K562 (cell line): ENCODE results near the gene SYNJ2. TPM values are rescaled to one million over a fixed set of nuclear protein-coding genes. Genes with fewer than 3 reads are reported as not detected.

Experiments used
- FOXJ2 ChIP-seq: fragments of 200-800 bp; sonication (Bioruptor generic); IDR thresholded peaks from 2 replicates; pipeline ENCODE4 v1.6.1; 2016; ENCODE audit warnings: missing genetic modification characterization, missing compliant biosample characterization
- FOXJ3 ChIP-seq: sonication (generic); formaldehyde crosslinking; IDR thresholded peaks from 2 replicates; pipeline ENCODE4 v1.4.0; 2020; ENCODE audit warnings: mild to moderate bottlenecking, missing genetic modification reagents
- HEY1 ChIP-seq: fragments of 250-450 bp; sonication (Bioruptor Pico); IDR thresholded peaks from 2 replicates; pipeline ENCODE4 v1.5.0; 2020; ENCODE audit warnings: mild to moderate bottlenecking, moderate library complexity, borderline replicate concordance
- PRPF4 ChIP-seq: fragments of 200-400 bp; formaldehyde crosslinking; IDR thresholded peaks from one replicate; pipeline ENCODE4 v1.6.1; 2017; ENCODE audit warnings: low read length, low read depth, mild to moderate bottlenecking; ENCODE audit not compliant: insufficient read depth, poor library complexity, severe bottlenecking
- RBBP5 ChIP-seq: fragments of 200-600 bp; sonication (generic); IDR thresholded peaks from 2 replicates; pipeline ENCODE4 v1.6.1; 2012; ENCODE audit warnings: borderline replicate concordance, mild to moderate bottlenecking, low read length, control low read depth, inconsistent platforms; ENCODE audit not compliant: insufficient read depth, poor library complexity, severe bottlenecking
- SRSF1 ChIP-seq: fragments of 200-400 bp; formaldehyde crosslinking; IDR thresholded peaks from 2 replicates; pipeline ENCODE4 v1.6.1; 2017; ENCODE audit warnings: mild to moderate bottlenecking, low read depth, low read length, moderate library complexity
- SUPT5H ChIP-seq: fragments of 450-650 bp; IDR thresholded peaks from 2 replicates; pipeline ENCODE4 v1.6.1; 2016
- polyA plus RNA-seq, 8 experiments: library from polyadenylated mRNA; depleted of rRNA in 4 of 8; stranded (reverse) in 5 of 8; unstranded in 3 of 8; fragments of >200 nt; fragmentation: Nextera tagmentation in 2 of 8; fragmentation: Illumina TruSeq in 1 of 8; extraction: Ambion mirVana in 2 of 8; extraction: Trizol in 1 of 8; gene quantifications; 2 replicates each; pipeline versions ENCODE4 v1.2.1 to v1.2.3, GENCODE V29; 2011 to 2014; ENCODE audit warnings: inconsistent platforms in 1 of 8, missing spikeins in 1 of 8
- total RNA-seq, 7 experiments: library from RNA; depleted of rRNA in 6 of 7; stranded (reverse); fragments of >200 nt in 6 of 7; fragmentation: Illumina TruSeq in 2 of 7; extraction: Trizol in 2 of 7; gene quantifications; 2 replicates each; pipeline versions ENCODE4 v1.2.1 to v1.2.3, GENCODE V29; 2011 to 2021; ENCODE audit warnings: low replicate concordance in 1 of 7
- TF ChIP-seq, protein P1 (sequence below): fragments of 200-800 bp; sonication (Bioruptor generic); IDR thresholded peaks from 2 replicates; pipeline ENCODE4 v1.6.1; 2017; ENCODE audit warnings: missing genetic modification characterization, missing compliant biosample characterization

The SYNJ2 gene
- total and polyA plus RNA-seq, 9 of the 15 experiments (the other 6 are each of a cell fraction or from before 2014, with no cell fraction given) = 3.0 to 27.7 (median 17.8) TPM

- TF ChIP-seq, protein P1, sequence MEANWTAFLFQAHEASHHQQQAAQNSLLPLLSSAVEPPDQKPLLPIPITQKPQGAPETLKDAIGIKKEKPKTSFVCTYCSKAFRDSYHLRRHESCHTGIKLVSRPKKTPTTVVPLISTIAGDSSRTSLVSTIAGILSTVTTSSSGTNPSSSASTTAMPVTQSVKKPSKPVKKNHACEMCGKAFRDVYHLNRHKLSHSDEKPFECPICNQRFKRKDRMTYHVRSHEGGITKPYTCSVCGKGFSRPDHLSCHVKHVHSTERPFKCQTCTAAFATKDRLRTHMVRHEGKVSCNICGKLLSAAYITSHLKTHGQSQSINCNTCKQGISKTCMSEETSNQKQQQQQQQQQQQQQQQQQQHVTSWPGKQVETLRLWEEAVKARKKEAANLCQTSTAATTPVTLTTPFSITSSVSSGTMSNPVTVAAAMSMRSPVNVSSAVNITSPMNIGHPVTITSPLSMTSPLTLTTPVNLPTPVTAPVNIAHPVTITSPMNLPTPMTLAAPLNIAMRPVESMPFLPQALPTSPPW (CRISPR knock-in tag) = peak; percentile 18; the same call in 1 of the 2 replicates
- TF ChIP-seq HEY1 (no peak), FOXJ2 (peak; percentile 73; the same call in 1 of the 2 replicates), RBBP5 (no peak), SUPT5H (no peak), SRSF1 (no peak), FOXJ3 (CRISPR knock-in tag) (0 out of 2 replicates have a peak, but pooled peaks have one; percentile 45), PRPF4 (no peak)
Observed at GRCh38 chr6:158002951-158003853, 21.5 kb downstream of the SYNJ2 start (continued).
